Fibroblast of villous mesenchyme (primary cell): ENCODE results near the gene MEIG1. TPM values are rescaled to one million over a fixed set of nuclear protein-coding genes. Genes with fewer than 3 reads are reported as not detected.
"Not testable (repeated sequence)": the region's sequence is repeated elsewhere in the genome, so short reads cannot be mapped to it uniquely, and the experiment has no call there.

Experiments
- DNase-seq: peaks from one replicate; pipeline ENCODE4 v3.0.0-alpha.2; 2010; ENCODE audit warnings: low read depth
- H3K4me3 ChIP-seq: 2 replicates; pipeline ENCODE4 v1.5.1; 2011; ENCODE audit warnings: low read depth, mild to moderate bottlenecking, low read length
- CTCF ChIP-seq: IDR thresholded peaks from 2 replicates; pipeline ENCODE4 v1.5.1; 2012; ENCODE audit warnings: low read depth, mild to moderate bottlenecking, low read length; ENCODE audit not compliant: insufficient read depth
- total RNA-seq: library from RNA; depleted of rRNA; stranded (reverse); fragments of >200 nt; gene quantifications from 2 replicates; pipeline ENCODE4 v1.2.3, GENCODE V29; 2012

Gene MEIG1
- total RNA-seq, 1 donor = not detected

DNA sequence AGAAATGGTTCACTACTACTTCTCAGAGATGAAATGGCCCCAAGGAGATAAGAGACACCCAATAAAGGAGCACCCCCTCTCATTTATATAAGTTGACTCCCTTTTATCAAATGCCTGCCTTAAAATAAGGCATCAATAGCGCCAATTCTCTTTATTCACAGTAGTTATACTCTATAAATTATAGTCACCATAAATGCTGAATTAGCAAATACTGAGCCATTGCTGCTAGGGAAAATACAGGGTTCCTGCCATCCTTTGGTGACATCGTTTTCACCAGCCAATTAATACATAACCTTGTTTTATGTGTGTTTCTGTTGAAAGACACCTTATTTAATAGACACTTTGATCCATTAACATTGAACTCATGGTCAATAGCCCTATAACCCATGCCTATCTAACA is 33.9 kb upstream of the MEIG1 start:
- TF ChIP-seq CTCF = no peak
- H3K4me3 ChIP-seq = no peak overlapping the region
- no peak for DNase-seq

- DNase-seq = no peak
- H3K4me3 ChIP-seq = no peak overlapping the region
- no peak for TF ChIP-seq CTCF
Observed at GRCh38 chr10:14926061-14926470, 33.1 kb upstream of the MEIG1 start.

GRCh38 chr10:14926722-14927416 is 32.3 kb upstream of the MEIG1 start:
- no peak for TF ChIP-seq CTCF
- DNase-seq = no peak
- H3K4me3 ChIP-seq = no peak overlapping the region

DNA sequence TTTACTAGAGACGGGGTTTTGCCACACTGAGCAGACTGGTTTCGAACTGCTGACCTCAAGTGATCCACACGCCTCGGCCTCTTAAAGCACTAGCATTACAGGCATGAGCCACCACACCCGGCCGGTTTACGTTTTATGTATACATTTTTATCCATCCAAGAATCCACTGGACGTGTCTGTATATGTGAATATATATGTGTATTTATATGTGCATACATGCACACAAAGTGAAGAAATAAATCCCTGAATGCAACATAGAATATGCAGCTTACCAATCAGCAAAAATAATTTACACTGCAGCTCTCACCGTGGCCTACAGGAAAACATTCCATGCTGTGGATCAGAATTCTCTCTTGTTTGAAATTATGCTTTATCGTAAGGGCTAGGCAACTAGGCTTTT is 28.6 kb upstream of the MEIG1 start:
- no peak for TF ChIP-seq CTCF
- no peak for DNase-seq
- no peak overlapping the region for H3K4me3 ChIP-seq

- no peak for TF ChIP-seq CTCF
- H3K4me3 ChIP-seq = no peak overlapping the region
- DNase-seq = no peak
Observed at GRCh38 chr10:14936584-14936983, 22.6 kb upstream of the MEIG1 start.

- DNase-seq = peak; percentile 17
- H3K4me3 ChIP-seq = not testable (repeated sequence)
Observed at GRCh38 chr10:14938971-14939370, 20.2 kb upstream of the MEIG1 start.

DNA sequence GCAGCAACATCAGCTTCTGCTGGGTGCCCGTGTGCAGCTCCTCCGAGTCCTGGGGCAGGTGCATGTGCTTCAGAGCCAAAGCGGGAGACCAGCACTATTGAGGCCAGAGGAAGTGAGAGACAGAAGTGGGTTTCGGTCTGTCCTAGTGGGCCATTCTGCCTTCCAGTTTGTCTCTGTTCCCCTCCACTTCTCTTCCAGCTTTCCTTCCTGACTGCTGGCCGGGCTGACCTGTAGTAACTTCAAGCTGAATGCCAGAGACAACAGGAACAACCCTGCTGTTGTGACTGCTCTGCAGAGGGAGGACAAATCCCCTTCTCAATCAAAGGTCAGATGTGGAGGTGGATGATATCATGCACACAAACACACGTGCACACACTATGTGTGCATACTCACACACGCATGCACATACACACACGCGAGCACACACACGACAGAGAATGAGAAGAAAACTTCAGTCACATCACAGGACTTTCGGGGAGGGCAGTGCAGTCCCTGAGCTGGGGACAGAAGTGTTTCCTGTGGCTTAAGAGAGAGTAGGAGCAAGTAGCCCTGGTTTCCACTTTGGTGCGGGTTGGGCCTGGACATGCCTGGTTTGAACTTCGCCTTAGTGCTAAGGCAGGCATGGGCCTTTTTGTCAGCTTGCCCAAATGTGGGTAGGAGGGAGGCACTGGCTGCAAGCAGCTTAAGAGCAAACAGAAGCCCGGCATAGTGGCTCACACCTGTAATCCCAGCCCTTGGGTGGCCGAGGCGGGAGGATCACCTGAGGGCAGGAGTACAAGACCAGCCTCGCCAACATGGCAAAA is 16.8 kb upstream of the MEIG1 start:
- not testable (repeated sequence) for H3K4me3 ChIP-seq, DNase-seq

DNA sequence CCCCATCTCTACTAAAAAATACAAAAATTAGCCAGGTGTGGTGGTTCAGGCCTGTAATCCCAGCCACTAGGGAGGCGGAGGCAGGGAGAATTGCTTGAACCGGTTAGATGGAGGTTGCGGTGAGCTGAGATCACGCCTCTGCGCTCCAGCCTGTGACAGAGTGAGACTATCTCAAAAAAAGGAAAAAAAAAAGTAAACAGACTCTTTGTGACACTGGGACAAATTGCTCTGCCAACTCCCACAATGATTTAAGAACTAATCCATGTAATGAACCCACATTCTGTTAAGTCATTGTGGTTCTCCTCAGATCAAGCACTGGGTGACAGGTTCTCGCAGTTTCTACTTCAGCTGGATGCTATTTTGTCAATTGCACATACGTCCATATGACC is 16.2 kb upstream of the MEIG1 start:
- not testable (repeated sequence) for DNase-seq

More for the DNA sequence above, 16.2 kb upstream of the MEIG1 start:
- not testable (repeated sequence) for H3K4me3 ChIP-seq
